ENCODE measurements around the gene KIRREL3.

Gene KIRREL3

GRCh38 chr11:126594921-126595367 is 405.6 kb downstream of the KIRREL3 start:
- DNase-seq (ENCODE audit: insufficient read length, low spot score) (no peak), FAIRE-seq (no peak)

GRCh38 chr11:126592496-126593410 is 407.8 kb downstream of the KIRREL3 start:
- DNase-seq (ENCODE audit: insufficient read length, low spot score) (no peak), FAIRE-seq (no peak)

GRCh38 chr11:126591966-126592489 is 408.5 kb downstream of the KIRREL3 start:
- FAIRE-seq (no peak), DNase-seq (ENCODE audit: insufficient read length, low spot score) (no peak)

GRCh38 chr11:126589492-126589803 is 411.1 kb downstream of the KIRREL3 start:
- DNase-seq (ENCODE audit: insufficient read length, low spot score) (no peak), FAIRE-seq (no peak)

- DNase-seq (ENCODE audit: insufficient read length, low spot score) (no peak), FAIRE-seq (no peak)
Measured at GRCh38 chr11:126588630-126589491, 411.7 kb downstream of the KIRREL3 start.

GRCh38 chr11:126587541-126587940 is 413.0 kb downstream of the KIRREL3 start:
- FAIRE-seq (no peak), DNase-seq (ENCODE audit: insufficient read length, low spot score) (no peak)

- peak; percentile 75 for DNase-seq (ENCODE audit: insufficient read length, low spot score)
- peak; percentile 83 for FAIRE-seq
Measured at GRCh38 chr11:126585774-126586491, 414.6 kb downstream of the KIRREL3 start.

- FAIRE-seq: no peak
- no peak for DNase-seq (ENCODE audit: insufficient read length, low spot score)
Measured at GRCh38 chr11:126585388-126585773, 415.2 kb downstream of the KIRREL3 start.

GRCh38 chr11:126583594-126584427 is 416.8 kb downstream of the KIRREL3 start:
- FAIRE-seq (no peak), DNase-seq (ENCODE audit: insufficient read length, low spot score) (no peak)

GRCh38 chr11:126583101-126583500 is 417.5 kb downstream of the KIRREL3 start:
- no peak for DNase-seq (ENCODE audit: insufficient read length, low spot score)
- no peak for FAIRE-seq

- DNase-seq (ENCODE audit: insufficient read length, low spot score) (no peak), FAIRE-seq (no peak)
Measured at GRCh38 chr11:126581871-126582648, 418.5 kb downstream of the KIRREL3 start.

GRCh38 chr11:126578426-126578825 is 422.1 kb downstream of the KIRREL3 start:
- no peak for DNase-seq (ENCODE audit: insufficient read length, low spot score)
- FAIRE-seq: no peak

GRCh38 chr11:126578021-126578420 is 422.5 kb downstream of the KIRREL3 start:
- DNase-seq (ENCODE audit: insufficient read length, low spot score): no peak
- FAIRE-seq: no peak

- no peak for DNase-seq (ENCODE audit: insufficient read length, low spot score)
- no peak for FAIRE-seq
Measured at GRCh38 chr11:126575849-126576248, 424.7 kb downstream of the KIRREL3 start.

- no peak for FAIRE-seq
- no peak for DNase-seq (ENCODE audit: insufficient read length, low spot score)
Measured at GRCh38 chr11:126573325-126573978, 427.1 kb downstream of the KIRREL3 start.

GRCh38 chr11:126570489-126570888 is 430.1 kb downstream of the KIRREL3 start:
- FAIRE-seq (no peak), DNase-seq (ENCODE audit: insufficient read length, low spot score) (no peak)

GRCh38 chr11:126567419-126567818 is 433.2 kb downstream of the KIRREL3 start:
- FAIRE-seq: no peak

GRCh38 chr11:126564566-126564965 is 436.0 kb downstream of the KIRREL3 start:
- FAIRE-seq (no peak), DNase-seq (ENCODE audit: insufficient read length, low spot score) (no peak)

More at GRCh38 chr11:126567419-126567818, 433.2 kb downstream of the KIRREL3 start:
- DNase-seq (ENCODE audit: insufficient read length, low spot score): no peak

All from HTR-8/SVneo (cell line).